GM12801 (cell line): ENCODE measurements around the gene PGPEP1.

ENCODE experiments used
- CTCF ChIP-seq: IDR thresholded peaks from one replicate; pipeline ENCODE4 v1.5.1; 2011; ENCODE audit warnings: control low read depth; ENCODE audit not compliant: insufficient read length; ENCODE audit errors: extremely low read depth

The PGPEP1 gene

GRCh38 chr19:18340990-18341868 lies 831 bp downstream of the PGPEP1 start:
- no peak for TF ChIP-seq CTCF

GRCh38 chr19:18342090-18342632 lies 1.8 kb downstream of the PGPEP1 start:
- TF ChIP-seq CTCF, result no peak

GRCh38 chr19:18344582-18344950 lies 4.2 kb downstream of the PGPEP1 start:
- no peak for TF ChIP-seq CTCF

GRCh38 chr19:18345296-18345695 lies 4.9 kb downstream of the PGPEP1 start:
- no peak for TF ChIP-seq CTCF

- TF ChIP-seq CTCF, result no peak
These were observed 5.7 kb downstream of the PGPEP1 start for GRCh38 chr19:18346091-18346490.

- TF ChIP-seq CTCF, result no peak
These were observed 7.8 kb downstream of the PGPEP1 start for GRCh38 chr19:18348171-18348570.

- no peak for TF ChIP-seq CTCF
These were observed 9.2 kb downstream of the PGPEP1 start for GRCh38 chr19:18349524-18350128.
